Measurements from ENCODE around the gene ERCC3. TPM values are rescaled to one million over a fixed set of nuclear protein-coding genes. Genes with fewer than 3 reads are reported as not detected.

Gene ERCC3
- total and polyA plus RNA-seq, 2 of the 13 experiments (the other 11 are each of a cell fraction or from before 2014, with no cell fraction given) = 49.7 to 64.6 TPM

DNA sequence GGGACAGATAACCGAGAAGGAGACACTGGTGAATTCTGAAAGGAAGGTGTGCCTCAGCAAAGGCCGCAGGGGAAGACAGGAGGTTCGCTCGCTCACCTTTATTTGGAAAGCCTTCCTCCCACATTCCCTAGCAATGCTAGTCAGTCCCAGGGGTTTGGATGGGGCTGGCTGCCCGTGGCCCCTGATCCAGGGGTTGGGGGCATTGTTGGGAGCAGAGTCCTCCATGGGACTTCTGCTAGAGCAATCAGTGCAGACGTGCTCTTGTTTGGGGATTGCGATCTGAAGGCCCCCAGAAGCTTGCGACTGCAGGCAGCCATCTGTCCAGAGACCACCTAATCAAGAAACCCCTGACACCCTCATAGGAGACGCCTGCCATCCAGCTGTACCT, 67.8 kb downstream of the ERCC3 start (continued):
- no peak for TF ChIP-seq ARHGAP35 (CRISPR knock-in tag; IDR thresholded peaks at IDR 0.05; ENCODE audit: borderline replicate concordance)
- no peak for TF ChIP-seq ZNF724P (CRISPR knock-in tag; IDR thresholded peaks at IDR 0.05; ENCODE audit: borderline replicate concordance)
- TF ChIP-seq, protein P1, sequence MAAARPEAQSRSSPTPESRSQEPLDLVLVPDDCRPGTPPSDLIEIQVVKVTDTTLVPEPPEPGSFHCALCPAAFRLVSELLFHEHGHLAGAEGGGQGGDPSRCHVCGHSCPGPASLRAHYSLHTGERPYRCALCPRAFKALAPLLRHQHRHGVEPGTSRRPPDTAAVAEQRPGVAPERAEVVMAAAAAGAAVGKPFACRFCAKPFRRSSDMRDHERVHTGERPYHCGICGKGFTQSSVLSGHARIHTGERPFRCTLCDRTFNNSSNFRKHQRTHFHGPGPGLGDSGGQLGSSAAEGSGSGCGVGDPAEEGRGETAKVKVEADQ (CRISPR knock-in tag; IDR thresholded peaks at IDR 0.05; ENCODE audit: borderline replicate concordance) = no peak
- TF ChIP-seq, protein P2, sequence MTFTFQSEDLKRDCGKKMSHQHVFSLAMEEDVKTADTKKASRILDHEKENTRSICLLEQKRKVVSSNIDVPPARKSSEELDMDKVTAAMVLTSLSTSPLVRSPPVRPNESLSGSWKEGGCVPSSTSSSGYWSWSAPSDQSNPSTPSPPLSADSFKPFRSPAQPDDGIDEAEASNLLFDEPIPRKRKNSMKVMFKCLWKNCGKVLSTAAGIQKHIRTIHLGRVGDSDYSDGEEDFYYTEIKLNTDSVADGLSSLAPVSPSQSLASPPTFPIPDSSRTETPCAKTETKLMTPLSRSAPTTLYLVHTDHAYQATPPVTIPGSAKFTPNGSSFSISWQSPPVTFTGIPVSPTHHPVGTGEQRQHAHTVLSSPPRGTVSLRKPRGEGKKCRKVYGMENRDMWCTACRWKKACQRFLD (CRISPR knock-in tag; IDR thresholded peaks at IDR 0.05; ENCODE audit: borderline replicate concordance) = no peak
- TF ChIP-seq MTA3 (CRISPR knock-in tag; IDR thresholded peaks at IDR 0.05) = no peak
- no peak for TF ChIP-seq AKAP8 (CRISPR knock-in tag; IDR thresholded peaks at IDR 0.05)
- no peak for TF ChIP-seq PHF21A (CRISPR knock-in tag; IDR thresholded peaks at IDR 0.05)
- TF ChIP-seq ZNF614 (CRISPR knock-in tag; IDR thresholded peaks at IDR 0.05; ENCODE audit: borderline replicate concordance) = no peak

DNA sequence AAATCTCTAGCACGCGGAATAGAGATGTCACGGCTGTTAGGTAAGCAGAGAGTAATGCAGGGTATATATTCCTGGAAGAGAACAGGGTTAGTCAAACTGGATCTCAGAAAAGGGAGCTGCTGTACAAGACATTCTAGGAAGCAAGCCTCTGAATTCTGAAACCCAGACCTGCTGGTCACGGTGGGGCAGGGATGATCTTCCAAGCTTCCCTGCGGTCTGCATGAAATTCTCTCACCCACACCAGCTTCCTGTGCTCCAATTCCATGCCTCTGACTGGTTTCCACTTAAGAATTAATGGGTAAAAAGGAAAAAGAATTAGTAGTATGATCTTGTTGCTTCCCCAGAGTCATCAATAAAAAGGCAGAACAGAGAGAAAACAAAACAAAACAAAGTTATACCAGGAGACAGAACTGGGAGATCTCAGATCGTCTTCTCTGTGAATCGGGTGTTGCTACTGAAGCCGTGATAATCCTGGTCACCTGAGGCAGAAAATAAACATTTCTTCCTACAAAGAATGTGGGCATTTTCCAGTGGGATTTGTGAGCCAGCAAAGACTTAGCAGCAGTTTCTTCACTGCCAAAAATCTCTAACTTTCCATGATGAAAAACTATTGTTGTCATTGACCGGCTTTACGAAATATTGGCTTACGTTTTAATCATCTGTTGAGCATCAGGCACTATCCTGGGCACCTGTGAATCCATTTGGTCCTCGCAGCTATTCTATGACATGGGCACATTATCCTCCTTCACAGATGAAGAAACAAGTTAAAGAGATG, 68.6 kb downstream of the ERCC3 start:
- DNase-seq (ENCODE audit: low spot score) (no peak), FAIRE-seq (no peak), ATAC-seq (no peak)
- peaks cover 9 to 26% of the 10 kb centered on the region in 2 experiments; a peak in 4 of 5 replicates for H3K27me3 ChIP-seq (ENCODE audit: control insufficient read depth in 1 of 2, insufficient read depth in 2 of 2, low read length in 2 of 2)
- peaks cover 5% of the 10 kb centered on the region; the same call in 1 of the 2 replicates for H3K9me3 ChIP-seq (ENCODE audit: low read length)
- H3K4me3 ChIP-seq (replicated peaks in 1 of 3; ENCODE audit: insufficient read depth in 1 of 3, low read depth in 2 of 3, low read length in 3 of 3) = no peak overlapping the region
- no peak overlapping the region for H2AFZ ChIP-seq (ENCODE audit: low read length)
- no peaks in the 10 kb centered on the region for H3K36me3 ChIP-seq (replicated peaks in 1 of 2; ENCODE audit: control insufficient read depth in 1 of 2, insufficient read depth in 2 of 2, low read length in 2 of 2)
- intact Hi-C loops (cut with micrococcal nuclease; ENCODE audit: unreplicated experiment) = no loop called here
- no peak overlapping the region for H3K4me2 ChIP-seq (ENCODE audit: low read depth, low read length)
- ChIA-PET POLR2A (no interaction called here), CTCF (ENCODE audit: low intra/inter-chr PET ratio, low total read pairs) (no interaction called here)
- peaks cover 31% of the 10 kb centered on the region for H3K4me1 ChIP-seq (ENCODE audit: insufficient read depth, low read length)
- H3K79me2 ChIP-seq (ENCODE audit: insufficient read depth, low read length) = no peaks in the 10 kb centered on the region
- in situ Hi-C loops (cut with HindIII; ENCODE audit: extremely low pct_ligation_motif_present, low pct_unique_long_range_greater_than_20kb) = no loop called here
- no peak overlapping the region for H3K27ac ChIP-seq (ENCODE audit: extremely low read length, insufficient read depth, low read length)
- H4K20me1 ChIP-seq (ENCODE audit: insufficient read depth, low read length) = no peaks in the 10 kb centered on the region
- BruUV-seq (replicated peaks) = no TSS peak
- no peak overlapping the region for H3K9ac ChIP-seq (ENCODE audit: insufficient read depth, low read depth, low read length)
- 44% methylated on average over 12 of the region's 12 CpGs for WGBS (ENCODE audit: low lambda C conversion rate)
- TF ChIP-seq ZNF383 (CRISPR knock-in tag; IDR thresholded peaks at IDR 0.05; ENCODE audit: borderline replicate concordance) = no peak
- TF ChIP-seq KLF11 (CRISPR knock-in tag; IDR thresholded peaks at IDR 0.05) = no peak
- TF ChIP-seq ZNF674 (CRISPR knock-in tag; IDR thresholded peaks at IDR 0.05; ENCODE audit: low read depth) = no peak
- no peak for TF ChIP-seq JDP2 (CRISPR knock-in tag; IDR thresholded peaks at IDR 0.05; ENCODE audit: borderline replicate concordance)
- TF ChIP-seq ZFP36L2 (CRISPR knock-in tag; IDR thresholded peaks at IDR 0.05) = no peak
- no peak for TF ChIP-seq ZNF672 (CRISPR knock-in tag; IDR thresholded peaks at IDR 0.05)
- no peak for TF ChIP-seq ZNF780A (CRISPR knock-in tag; IDR thresholded peaks at IDR 0.05)
- TF ChIP-seq, protein P3, sequence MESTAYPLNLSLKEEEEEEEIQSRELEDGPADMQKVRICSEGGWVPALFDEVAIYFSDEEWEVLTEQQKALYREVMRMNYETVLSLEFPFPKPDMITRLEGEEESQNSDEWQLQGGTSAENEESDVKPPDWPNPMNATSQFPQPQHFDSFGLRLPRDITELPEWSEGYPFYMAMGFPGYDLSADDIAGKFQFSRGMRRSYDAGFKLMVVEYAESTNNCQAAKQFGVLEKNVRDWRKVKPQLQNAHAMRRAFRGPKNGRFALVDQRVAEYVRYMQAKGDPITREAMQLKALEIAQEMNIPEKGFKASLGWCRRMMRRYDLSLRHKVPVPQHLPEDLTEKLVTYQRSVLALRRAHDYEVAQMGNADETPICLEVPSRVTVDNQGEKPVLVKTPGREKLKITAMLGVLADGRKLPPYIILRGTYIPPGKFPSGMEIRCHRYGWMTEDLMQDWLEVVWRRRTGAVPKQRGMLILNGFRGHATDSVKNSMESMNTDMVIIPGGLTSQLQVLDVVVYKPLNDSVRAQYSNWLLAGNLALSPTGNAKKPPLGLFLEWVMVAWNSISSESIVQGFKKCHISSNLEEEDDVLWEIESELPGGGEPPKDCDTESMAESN (CRISPR knock-in tag; conservative IDR thresholded peaks at IDR 0.05) = no peak
- TF ChIP-seq ZNF761 (CRISPR knock-in tag; conservative IDR thresholded peaks at IDR 0.05) = no peak
- TF ChIP-seq ZNF792 (CRISPR knock-in tag; IDR thresholded peaks at IDR 0.05) = no peak
- no peak for TF ChIP-seq ATAD3A (CRISPR knock-in tag; IDR thresholded peaks at IDR 0.05)
